OCI-LY7 (cell line): Measurements from ENCODE around the gene DOCK4. TPM values are rescaled to one million over a fixed set of nuclear protein-coding genes. Genes with fewer than 3 reads are reported as not detected.

Experiments
- BruUV-seq: library from RNA; stranded (reverse); fragments of 400-500 nt; replicated peaks from 2 replicates; lab custom pipeline; 2021; lab: Mats Ljungman, UMichigan
- CTCF ChIA-PET: fragments of 300-600 bp; sonication (Branson Sonifier 250); formaldehyde crosslinking; loops from one replicate; lab custom pipeline; 2022; ENCODE audit warnings: antibody characterized with exemption; ENCODE audit not compliant: unreplicated experiment; lab: Charles Lee
- POLR2A ChIA-PET: fragments of 300-600 bp; sonication (Branson Sonifier 250); formaldehyde crosslinking; loops from one replicate; lab custom pipeline; 2022; ENCODE audit warnings: antibody characterized with exemption; lab: Charles Lee
- DNase-seq: peaks from one replicate; pipeline ENCODE4 v3.0.0-alpha.2; 2015; ENCODE audit warnings: low spot score
- H2AFZ ChIP-seq: fragments of 200-600 bp; sonication (generic), shearing (Covaris generic); 2 replicates; pipeline ENCODE4 v1.6.1; 2014; ENCODE audit warnings: mild to moderate bottlenecking, antibody characterized with exemption, low read length, moderate library complexity
- H3K27ac ChIP-seq: fragments of 200-600 bp; sonication (generic); 2 replicates; pipeline ENCODE4 v1.5.1; 2014; ENCODE audit warnings: mixed run types, low read depth, mild to moderate bottlenecking, moderate library complexity, low read length, inconsistent platforms; ENCODE audit not compliant: poor library complexity, severe bottlenecking
- H3K36me3 ChIP-seq: fragments of 200-600 bp; sonication (generic); 2 replicates; pipeline ENCODE4 v1.6.1; 2014; ENCODE audit warnings: mild to moderate bottlenecking, antibody characterized with exemption, low read length, moderate library complexity, mixed read lengths; ENCODE audit not compliant: insufficient read depth
- H3K4me1 ChIP-seq: fragments of 200-600 bp; sonication (generic); 2 replicates; pipeline ENCODE4 v1.5.1; 2014; ENCODE audit warnings: mild to moderate bottlenecking, low read length; ENCODE audit not compliant: insufficient read depth, poor library complexity, severe bottlenecking
- H3K4me2 ChIP-seq: fragments of 200-600 bp; sonication (generic); 2 replicates; pipeline ENCODE4 v1.6.1; 2014; ENCODE audit warnings: mild to moderate bottlenecking, low read length
- H3K4me3 ChIP-seq: fragments of 200-600 bp; sonication (generic); 2 replicates; pipeline ENCODE4 v1.5.1; 2014; ENCODE audit warnings: mild to moderate bottlenecking, low read depth, low read length; ENCODE audit not compliant: poor library complexity, severe bottlenecking
- H3K79me2 ChIP-seq: fragments of 200-600 bp; sonication (generic); 2 replicates; pipeline ENCODE4 v1.6.1; 2016; ENCODE audit warnings: low read depth, mild to moderate bottlenecking, low read length, moderate library complexity, mixed read lengths; ENCODE audit not compliant: insufficient read depth
- H3K9me2 ChIP-seq: fragments of 200-600 bp; sonication (generic); 2 replicates; pipeline ENCODE4 v1.6.1; 2016; ENCODE audit warnings: mild to moderate bottlenecking, low read length, mixed read lengths; ENCODE audit not compliant: insufficient read depth
- H3K9me3 ChIP-seq: fragments of 200-600 bp; sonication (generic); 2 replicates; pipeline ENCODE4 v1.6.1; 2014; ENCODE audit warnings: mild to moderate bottlenecking, mixed run types, low read length, mixed read lengths
- H4K20me1 ChIP-seq: fragments of 200-600 bp; sonication (generic); 2 replicates; pipeline ENCODE4 v1.6.1; 2014; ENCODE audit warnings: mild to moderate bottlenecking, antibody characterized with exemption, low read length, moderate library complexity, mixed read lengths; ENCODE audit not compliant: insufficient read depth
- CTCF ChIP-seq: fragments of 200-600 bp; sonication (generic); conservative IDR thresholded peaks from 2 replicates; pipeline ENCODE4 v1.5.1; 2014; ENCODE audit warnings: mild to moderate bottlenecking, antibody characterized with exemption, low read length, moderate library complexity, mixed read lengths
- EZH2phosphoT487 ChIP-seq: fragments of 200-600 bp; sonication (generic); IDR thresholded peaks from 2 replicates; pipeline ENCODE4 v1.6.1; 2018; ENCODE audit warnings: low read depth, borderline replicate concordance, mild to moderate bottlenecking, mixed run types, antibody characterized with exemption, low read length, moderate library complexity, mixed read lengths
- intact Hi-C: fragments of 100-400 bp; cut with micrococcal nuclease; formaldehyde crosslinking; loops from one replicate; pipeline ENCODE4 v1.10.0; 2022; ENCODE audit not compliant: unreplicated experiment
- total RNA-seq, 2 experiments: library from RNA; depleted of rRNA in 1 of 2; stranded (reverse); fragments of >200 nt in 1 of 2; shearing (Covaris generic) in 1 of 2; gene quantifications; 2 replicates each; pipeline ENCODE4 v1.2.3, GENCODE V29; 2014 to 2022

DOCK4 gene
- total RNA-seq, 2 experiments from 2014 or later: 0.91 to 4.9 TPM

GRCh38 chr7:111892588-111892987 lies 313.6 kb downstream of the DOCK4 start:
- Histone ChIP-seq H4K20me1 (no peaks in the 10 kb centered on the region), H3K9me3 (no peaks in the 10 kb centered on the region), H3K27ac (no peak overlapping the region), H3K4me3 (no peak overlapping the region), H3K4me2 (no peak overlapping the region), H3K79me2 (no peaks in the 10 kb centered on the region), H3K9me2 (no peaks in the 10 kb centered on the region), H2AFZ (no peak overlapping the region), H3K36me3 (no peaks in the 10 kb centered on the region), H3K4me1 (no peaks in the 10 kb centered on the region)
- intact Hi-C loops: no loop called here
- TF ChIP-seq EZH2phosphoT487: no peak
- TF ChIP-seq CTCF: no peak
- no TSS peak for BruUV-seq
- no peak for DNase-seq
- CTCF ChIA-PET: interaction anchor here (0.8 kb wide), 1 partner anchor 17 kb away, joined by 3 read pairs; no protein-coding TSS in a partner anchor
- POLR2A ChIA-PET: interaction anchor here (0.5 to 1.4 kb wide), 3 partner anchors 13 to 91 kb away, joined by 3 read pairs; no protein-coding TSS in a partner anchor

- no peak overlapping the region for H2AFZ ChIP-seq
- ChIA-PET CTCF (no interaction called here), POLR2A (no interaction called here)
- H3K4me1 ChIP-seq: no peaks in the 10 kb centered on the region
- no peaks in the 10 kb centered on the region for H3K9me3 ChIP-seq
- BruUV-seq: no TSS peak
- H4K20me1 ChIP-seq: no peaks in the 10 kb centered on the region
- no peaks in the 10 kb centered on the region for H3K36me3 ChIP-seq
- no peak for TF ChIP-seq EZH2phosphoT487
- TF ChIP-seq CTCF: no peak
- H3K27ac ChIP-seq: no peak overlapping the region
- no peak for DNase-seq
- H3K9me2 ChIP-seq: no peaks in the 10 kb centered on the region
- intact Hi-C loops: no loop called here
- no peak overlapping the region for H3K4me3 ChIP-seq
- no peak overlapping the region for H3K4me2 ChIP-seq
- H3K79me2 ChIP-seq: no peaks in the 10 kb centered on the region
These were observed 318.5 kb downstream of the DOCK4 start for GRCh38 chr7:111887734-111888133.

GRCh38 chr7:111886233-111886632 lies 320.0 kb downstream of the DOCK4 start:
- POLR2A ChIA-PET: no interaction called here
- no peak overlapping the region for H3K4me3 ChIP-seq
- no peak overlapping the region for H2AFZ ChIP-seq
- H3K4me1 ChIP-seq: no peaks in the 10 kb centered on the region
- H3K79me2 ChIP-seq: no peaks in the 10 kb centered on the region
- H3K27ac ChIP-seq: no peak overlapping the region
- CTCF ChIA-PET: no interaction called here
- DNase-seq: no peak
- no peak overlapping the region for H3K4me2 ChIP-seq
- H3K9me2 ChIP-seq: no peaks in the 10 kb centered on the region
- no peaks in the 10 kb centered on the region for H4K20me1 ChIP-seq
- intact Hi-C loops: no loop called here
- no peaks in the 10 kb centered on the region for H3K36me3 ChIP-seq
- BruUV-seq: no TSS peak
- TF ChIP-seq EZH2phosphoT487 (no peak), CTCF (no peak)
- H3K9me3 ChIP-seq: no peaks in the 10 kb centered on the region
